ENCODE measurements around the gene UGT1A8.

DNA sequence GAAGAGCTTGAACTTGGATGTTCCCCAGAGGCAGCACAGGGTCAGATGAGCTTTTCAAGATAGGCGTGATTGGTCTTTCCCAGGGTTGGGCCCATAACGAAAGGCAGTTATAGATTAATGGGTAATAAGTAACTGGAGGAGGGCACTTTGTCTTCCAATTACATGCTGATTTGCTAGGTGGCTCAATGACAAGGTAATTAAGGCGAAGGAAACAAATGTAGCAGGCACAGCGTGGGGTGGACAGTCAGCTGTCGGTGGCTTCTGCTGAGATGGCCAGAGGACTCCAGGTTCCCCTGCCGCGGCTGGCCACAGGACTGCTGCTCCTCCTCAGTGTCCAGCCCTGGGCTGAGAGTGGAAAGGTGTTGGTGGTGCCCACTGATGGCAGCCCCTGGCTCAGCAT, 101.1 kb downstream of the UGT1A8 start, which contains the start of gene UGT1A4:
- no peak for TF ChIP-seq POLR2AphosphoS5 (IDR thresholded peaks at IDR 0.05; ENCODE audit: borderline replicate concordance, low read depth, low read length)
- TF ChIP-seq EZH2 (IDR thresholded peaks at IDR 0.05): no peak
- TF ChIP-seq FOXP2 (optimal IDR thresholded peaks at IDR 0.05; ENCODE audit: control extremely low read depth, extremely low read length, insufficient read depth): no peak

Measured in SK-N-MC (cell line).